SK-N-SH treated with all-trans-retinoic acid at 6 μM for 48 hours (cell line): ENCODE data around the gene C17orf113.

ENCODE experiments used
- ATAC-seq: fragments of 200-7000 bp; cut with Tn5 transposase; 3 replicates; pipeline ENCODE4 v1.9.1; 2020; ENCODE audit warnings: mild to moderate bottlenecking, moderate library complexity
- ARNTL ChIP-seq: fragments of 450-650 bp; formaldehyde crosslinking; IDR thresholded peaks from 2 replicates; pipeline ENCODE4 v1.5.0; 2020; ENCODE audit warnings: low read depth, mild to moderate bottlenecking, moderate library complexity, borderline replicate concordance
- BACH2 ChIP-seq: fragments of 250-450 bp; sonication (Bioruptor Pico); IDR thresholded peaks from 2 replicates; pipeline ENCODE4 v1.9.0; 2021; ENCODE audit warnings: mild to moderate bottlenecking, borderline replicate concordance
- CREB5 ChIP-seq: fragments of 250-450 bp; sonication (Bioruptor Pico); IDR thresholded peaks from 2 replicates; pipeline ENCODE4 v1.5.1; 2020; ENCODE audit warnings: low read depth, mild to moderate bottlenecking, moderate library complexity
- CSRNP3 ChIP-seq: fragments of 250-450 bp; sonication (Bioruptor Pico); IDR thresholded peaks from 2 replicates; pipeline ENCODE4 v1.5.1; 2021; ENCODE audit warnings: mild to moderate bottlenecking, moderate library complexity
- ESRRG ChIP-seq: fragments of 250-450 bp; sonication (Bioruptor Pico); IDR thresholded peaks from 2 replicates; pipeline ENCODE4 v1.6.1; 2021; ENCODE audit warnings: mild to moderate bottlenecking
- GLIS3 ChIP-seq: fragments of 250-450 bp; sonication (Bioruptor Pico); IDR thresholded peaks from 2 replicates; pipeline ENCODE4 v1.5.0; 2020; ENCODE audit warnings: mild to moderate bottlenecking, moderate library complexity
- ISL1 ChIP-seq: fragments of 250-450 bp; sonication (Bioruptor Pico); IDR thresholded peaks from 2 replicates; pipeline ENCODE4 v2.1.2; 2022; ENCODE audit warnings: mild to moderate bottlenecking, moderate library complexity
- PATZ1 ChIP-seq: fragments of 250-450 bp; sonication (Bioruptor Pico); IDR thresholded peaks from 2 replicates; pipeline ENCODE4 v1.8.0; 2020; ENCODE audit warnings: mild to moderate bottlenecking, moderate library complexity, borderline replicate concordance
- POU6F1 ChIP-seq: fragments of 250-450 bp; sonication (Bioruptor Pico); IDR thresholded peaks from 2 replicates; pipeline ENCODE4 v1.8.0; 2021; ENCODE audit warnings: low read depth, mild to moderate bottlenecking, moderate library complexity, borderline replicate concordance
- PPARA ChIP-seq: fragments of 250-450 bp; sonication (Bioruptor Pico); IDR thresholded peaks from 2 replicates; pipeline ENCODE4 v1.5.0; 2020; ENCODE audit warnings: mild to moderate bottlenecking, borderline replicate concordance
- RARB ChIP-seq: fragments of 250-450 bp; sonication (Bioruptor Pico); IDR thresholded peaks from 2 replicates; pipeline ENCODE4 v1.8.0; 2021; ENCODE audit warnings: mild to moderate bottlenecking, moderate library complexity
- SNAI2 ChIP-seq: fragments of 250-450 bp; sonication (Bioruptor Pico); IDR thresholded peaks from 2 replicates; pipeline ENCODE4 v1.5.0; 2020; ENCODE audit warnings: mild to moderate bottlenecking, moderate library complexity
- TCF4 ChIP-seq: fragments of 250-450 bp; sonication (Bioruptor Pico); IDR thresholded peaks from 2 replicates; pipeline ENCODE4 v1.8.0; 2021; ENCODE audit warnings: mild to moderate bottlenecking, moderate library complexity, borderline replicate concordance
- TOX ChIP-seq: fragments of 250-450 bp; sonication (Bioruptor Pico); IDR thresholded peaks from 2 replicates; pipeline ENCODE4 v1.8.0; 2021; ENCODE audit warnings: mild to moderate bottlenecking, moderate library complexity, borderline replicate concordance
- TSHZ2 ChIP-seq: fragments of 250-450 bp; sonication (Bioruptor Pico); IDR thresholded peaks from 2 replicates; pipeline ENCODE4 v1.5.0; 2020; ENCODE audit warnings: mild to moderate bottlenecking, moderate library complexity
- ZFP30 ChIP-seq: fragments of 450-650 bp; formaldehyde crosslinking; IDR thresholded peaks from 2 replicates; pipeline ENCODE4 v1.5.0; 2022; ENCODE audit warnings: mild to moderate bottlenecking, moderate library complexity
- ZNF565 ChIP-seq: fragments of 450-650 bp; formaldehyde crosslinking; conservative IDR thresholded peaks from 2 replicates; pipeline ENCODE4 v1.5.0; 2020; ENCODE audit warnings: low read depth, mild to moderate bottlenecking, moderate library complexity
- ZNF70 ChIP-seq: fragments of 450-650 bp; formaldehyde crosslinking; IDR thresholded peaks from 2 replicates; pipeline ENCODE4 v1.5.0; 2020; ENCODE audit warnings: mild to moderate bottlenecking, moderate library complexity
- ZNF8 ChIP-seq: fragments of 450-650 bp; formaldehyde crosslinking; IDR thresholded peaks from 2 replicates; pipeline ENCODE4 v1.5.0; 2020; ENCODE audit warnings: mild to moderate bottlenecking, moderate library complexity

C17orf113 gene

GRCh38 chr17:42072323-42073187 lies 22.2 kb upstream of the C17orf113 start:
- TF ChIP-seq TOX (CRISPR knock-in tag) (no peak), ARNTL (no peak), TSHZ2 (no peak), ZNF565 (no peak), ZNF8 (CRISPR knock-in tag) (no peak), TCF4 (CRISPR knock-in tag) (no peak), ESRRG (no peak), ZFP30 (no peak), POU6F1 (CRISPR knock-in tag) (no peak), RARB (CRISPR knock-in tag) (no peak), PATZ1 (CRISPR knock-in tag) (no peak)
- TF ChIP-seq, all 23 proteins: peak for 0
- ATAC-seq, result peak; percentile 64

GRCh38 chr17:42071810-42072209 lies 21.4 kb upstream of the C17orf113 start:
- TF ChIP-seq GLIS3, result no peak
- no peak for TF ChIP-seq ZNF8 (CRISPR knock-in tag)
- TF ChIP-seq CSRNP3, result no peak
- no peak for TF ChIP-seq ESRRG
- no peak for TF ChIP-seq CREB5 (CRISPR knock-in tag)
- no peak for TF ChIP-seq PATZ1 (CRISPR knock-in tag)
- no peak for TF ChIP-seq ISL1 (CRISPR knock-in tag)
- TF ChIP-seq RARB (CRISPR knock-in tag), result no peak
- TF ChIP-seq PPARA (CRISPR knock-in tag), result no peak
- TF ChIP-seq TSHZ2, result no peak
- TF ChIP-seq SNAI2 (CRISPR knock-in tag), result no peak
- no peak for TF ChIP-seq ZNF70 (CRISPR knock-in tag)
- TF ChIP-seq BACH2 (CRISPR knock-in tag), result no peak
- no peak for TF ChIP-seq TCF4 (CRISPR knock-in tag)
- ATAC-seq, result no peak
